GM19463 (cell line): ENCODE data around the gene ABCB11.

Source experiments
- ATAC-seq: cut with Tn5 transposase; IDR thresholded peaks from one replicate; pipeline ENCODE4 v1.9.1; 2021; ENCODE audit warnings: mild to moderate bottlenecking, moderate library complexity; ENCODE audit not compliant: unreplicated experiment

ABCB11 gene

GRCh38 chr2:168981651-168982050, 49.5 kb downstream of the ABCB11 start:
- no peak for ATAC-seq

- no peak for ATAC-seq
Observed at GRCh38 chr2:168978461-168978861, 52.7 kb downstream of the ABCB11 start.

GRCh38 chr2:168977608-168978007, 53.5 kb downstream of the ABCB11 start:
- no peak for ATAC-seq

- ATAC-seq, result no peak
Observed at GRCh38 chr2:168976034-168976654, 55.0 kb downstream of the ABCB11 start.

GRCh38 chr2:168974428-168974827, 56.7 kb downstream of the ABCB11 start:
- ATAC-seq, result no peak

GRCh38 chr2:168971261-168971660, 59.9 kb downstream of the ABCB11 start:
- ATAC-seq, result no peak

- no peak for ATAC-seq
Observed at GRCh38 chr2:168970711-168971233, 60.4 kb downstream of the ABCB11 start.

- ATAC-seq, result no peak
Observed at GRCh38 chr2:168969865-168970264, 61.3 kb downstream of the ABCB11 start.

GRCh38 chr2:168968342-168968741, 62.8 kb downstream of the ABCB11 start:
- no peak for ATAC-seq

GRCh38 chr2:168964251-168964807, 66.8 kb downstream of the ABCB11 start:
- no peak for ATAC-seq

- ATAC-seq, result no peak
Observed at GRCh38 chr2:168962636-168963035, 68.5 kb downstream of the ABCB11 start.

GRCh38 chr2:168961450-168962229, 69.5 kb downstream of the ABCB11 start:
- peak; percentile 85 for ATAC-seq

GRCh38 chr2:168956392-168956791, 74.7 kb downstream of the ABCB11 start:
- no peak for ATAC-seq

- ATAC-seq, result no peak
Observed at GRCh38 chr2:168955321-168955720, 75.8 kb downstream of the ABCB11 start.

GRCh38 chr2:168954256-168954655, 76.9 kb downstream of the ABCB11 start:
- ATAC-seq, result no peak

GRCh38 chr2:168952424-168952823, 78.7 kb downstream of the ABCB11 start:
- ATAC-seq, result no peak

GRCh38 chr2:168951871-168952270, 79.3 kb downstream of the ABCB11 start:
- no peak for ATAC-seq

GRCh38 chr2:168949324-168949723, 81.8 kb downstream of the ABCB11 start:
- no peak for ATAC-seq

GRCh38 chr2:168948621-168949212, 82.4 kb downstream of the ABCB11 start:
- peak; percentile 66 for ATAC-seq

- ATAC-seq, result no peak
Observed at GRCh38 chr2:168945508-168945907, 85.6 kb downstream of the ABCB11 start.

GRCh38 chr2:168944065-168944464, 87.1 kb downstream of the ABCB11 start:
- ATAC-seq, result no peak

GRCh38 chr2:168941297-168941696, 89.8 kb downstream of the ABCB11 start:
- no peak for ATAC-seq
